H9 (cell line): Measurements from ENCODE around the gene PTPRN2. TPM values are rescaled to one million over a fixed set of nuclear protein-coding genes. Genes with fewer than 3 reads are reported as not detected.

Experiments
- DNase-seq: peaks from one replicate; pipeline ENCODE4 v3.0.0-alpha.2; 2017
- H2AFZ ChIP-seq: one replicate; pipeline ENCODE4 v1.6.1; 2013; ENCODE audit warnings: mild to moderate bottlenecking, low read length, control low read depth, moderate library complexity
- H2AK5ac ChIP-seq: 2 replicates; pipeline ENCODE4 v1.6.1; 2013; ENCODE audit warnings: low read length, control low read depth, mixed read lengths; ENCODE audit not compliant: insufficient read length
- H2BK120ac ChIP-seq: one replicate; pipeline ENCODE4 v1.6.1; 2013; ENCODE audit warnings: low read depth, mild to moderate bottlenecking, low read length, control low read depth, inconsistent platforms; ENCODE audit not compliant: poor library complexity, severe bottlenecking
- H2BK12ac ChIP-seq: 2 replicates; pipeline ENCODE4 v1.6.1; 2013; ENCODE audit warnings: low read length, control low read depth, mixed read lengths, low read depth; ENCODE audit not compliant: insufficient read length
- H2BK15ac ChIP-seq: 2 replicates; pipeline ENCODE4 v1.6.1; 2013; ENCODE audit warnings: low read depth, low read length, control low read depth
- H2BK20ac ChIP-seq: one replicate; pipeline ENCODE4 v1.6.1; 2013; ENCODE audit warnings: low read depth, mild to moderate bottlenecking, low read length, control low read depth, inconsistent platforms; ENCODE audit not compliant: poor library complexity, severe bottlenecking
- H2BK5ac ChIP-seq: 2 replicates; pipeline ENCODE4 v1.6.1; 2013; ENCODE audit warnings: low read length, control low read depth, mixed read lengths; ENCODE audit not compliant: insufficient read length
- H3K14ac ChIP-seq: 2 replicates; pipeline ENCODE4 v1.6.1; 2013; ENCODE audit warnings: low read length, control low read depth; ENCODE audit not compliant: insufficient read depth
- H3K18ac ChIP-seq: 2 replicates; pipeline ENCODE4 v1.6.1; 2013; ENCODE audit warnings: low read depth, mild to moderate bottlenecking, mixed read lengths, low read length, control low read depth; ENCODE audit not compliant: insufficient read length
- H3K23ac ChIP-seq: 2 replicates; pipeline ENCODE4 v1.6.1; 2013; ENCODE audit warnings: low read length, control low read depth, mixed read lengths, low read depth; ENCODE audit not compliant: insufficient read length
- H3K23me2 ChIP-seq: 2 replicates; pipeline ENCODE4 v1.6.1; 2013; ENCODE audit warnings: low read depth, mild to moderate bottlenecking, mixed read lengths, low read length, control low read depth; ENCODE audit not compliant: insufficient read length, poor library complexity, severe bottlenecking
- H3K27ac ChIP-seq: 2 replicates; pipeline ENCODE4 v1.5.1; 2013; ENCODE audit warnings: low read length, control low read depth, mixed read lengths, low read depth; ENCODE audit not compliant: insufficient read length
- H3K27me3 ChIP-seq: 2 replicates; pipeline ENCODE4 v1.6.1; 2013; ENCODE audit warnings: low read length, control low read depth, inconsistent platforms; ENCODE audit not compliant: insufficient read depth
- H3K4ac ChIP-seq: 2 replicates; pipeline ENCODE4 v1.6.1; 2013; ENCODE audit warnings: low read depth, mild to moderate bottlenecking, control low read depth, inconsistent platforms, low read length, moderate library complexity
- H3K4me1 ChIP-seq: 2 replicates; pipeline ENCODE4 v1.6.1; 2013; ENCODE audit warnings: low read length, control low read depth, inconsistent platforms; ENCODE audit not compliant: insufficient read depth
- H3K4me2 ChIP-seq: 2 replicates; pipeline ENCODE4 v1.6.1; 2013; ENCODE audit warnings: low read length, control low read depth, mixed read lengths; ENCODE audit not compliant: insufficient read length, insufficient read depth
- H3K56ac ChIP-seq: 2 replicates; pipeline ENCODE4 v1.6.1; 2013; ENCODE audit warnings: low read depth, mild to moderate bottlenecking, mixed read lengths, low read length, control low read depth; ENCODE audit not compliant: insufficient read length
- H3K79me1 ChIP-seq: 2 replicates; pipeline ENCODE4 v1.6.1; 2013; ENCODE audit warnings: low read depth, mild to moderate bottlenecking, moderate library complexity, low read length, control low read depth, inconsistent platforms; ENCODE audit not compliant: insufficient read depth, poor library complexity, severe bottlenecking
- H3K79me2 ChIP-seq: 2 replicates; pipeline ENCODE4 v1.6.1; 2013; ENCODE audit warnings: low read length, control low read depth, inconsistent platforms; ENCODE audit not compliant: insufficient read depth
- H3K9ac ChIP-seq: 2 replicates; pipeline ENCODE4 v1.6.1; 2013; ENCODE audit warnings: low read length, control low read depth, mixed read lengths; ENCODE audit not compliant: insufficient read length; ENCODE audit errors: extremely low read depth
- H3K9me3 ChIP-seq: one replicate; pipeline ENCODE4 v1.6.1; 2013; ENCODE audit warnings: low read depth, low read length, inconsistent platforms; ENCODE audit not compliant: control insufficient read depth
- H3T11ph ChIP-seq: one replicate; pipeline ENCODE4 v1.6.1; 2013; ENCODE audit warnings: mild to moderate bottlenecking, low read length, control low read depth, inconsistent platforms
- H4K20me1 ChIP-seq: one replicate; pipeline ENCODE4 v1.6.1; 2013; ENCODE audit not compliant: control insufficient read depth, insufficient read length, insufficient read depth
- H4K5ac ChIP-seq: 2 replicates; pipeline ENCODE4 v1.6.1; 2013; ENCODE audit warnings: low read depth, mild to moderate bottlenecking, mixed read lengths, low read length, control low read depth; ENCODE audit not compliant: insufficient read length
- H4K8ac ChIP-seq: replicated peaks from 2 replicates; pipeline ENCODE4 v1.6.1; 2013; ENCODE audit warnings: low read length, control low read depth, mixed read lengths, low read depth; ENCODE audit not compliant: insufficient read length
- H4K91ac ChIP-seq: 2 replicates; pipeline ENCODE4 v1.6.1; 2013; ENCODE audit warnings: low read depth, mild to moderate bottlenecking, moderate library complexity, mixed read lengths, low read length, control low read depth; ENCODE audit not compliant: insufficient read length
- H3K27ac Mint-ChIP-seq, 3 experiments: 2 replicates in 2 of 3; 3 replicates in 1 of 3; pipeline ENCODE4 v1.8.0; 2020 to 2021; ENCODE audit warnings: mixed read lengths in 3 of 3, mild to moderate bottlenecking in 1 of 3, moderate library complexity in 1 of 3
- H3K27me3 Mint-ChIP-seq: 2 replicates; pipeline ENCODE4 v1.8.0; 2021; ENCODE audit warnings: low read depth, mild to moderate bottlenecking, moderate library complexity, mixed read lengths
- H3K36me3 Mint-ChIP-seq, 3 experiments: 2 replicates in 2 of 3; 3 replicates in 1 of 3; pipeline ENCODE4 v1.8.0; 2020 to 2021; ENCODE audit warnings: low read depth in 3 of 3, mixed read lengths in 3 of 3; ENCODE audit not compliant: insufficient read depth in 1 of 3
- H3K4me1 Mint-ChIP-seq, 2 experiments: 2 replicates each; pipeline ENCODE4 v1.8.0; 2020; ENCODE audit warnings: mixed read lengths in 2 of 2
- H3K4me3 Mint-ChIP-seq, 2 experiments: 2 replicates in 1 of 2; 3 replicates in 1 of 2; pipeline ENCODE4 v1.8.0; 2020 to 2021; ENCODE audit warnings: mild to moderate bottlenecking in 2 of 2, mixed read lengths in 2 of 2, moderate library complexity in 1 of 2
- H3K9me3 Mint-ChIP-seq, 2 experiments: 2 replicates in 1 of 2; 3 replicates in 1 of 2; pipeline ENCODE4 v1.8.0; 2020; ENCODE audit warnings: mild to moderate bottlenecking in 2 of 2, mixed read lengths in 2 of 2, moderate library complexity in 1 of 2
- CTCF ChIP-seq: fragments of 200-600 bp; sonication (generic); conservative IDR thresholded peaks from 3 replicates; pipeline ENCODE4 v1.8.0; 2021; ENCODE audit warnings: antibody characterized with exemption, mild to moderate bottlenecking
- WGBS: extraction: QIAGEN DNeasy Blood & Tissue Kit; methylation state at CpG from one replicate; pipeline ENCODE4 v1.1.7; 2013; ENCODE audit warnings: missing lambda C conversion rate, low lambda C conversion rate, mixed read lengths; ENCODE audit not compliant: insufficient read length; ENCODE audit errors: extremely low coverage; 5-methylcytosine and 5-hydroxymethylcytosine counted together
- total RNA-seq: library from RNA; stranded (reverse); gene quantifications from 2 replicates; pipeline ENCODE4 v1.2.1, GENCODE V29; 2021

The PTPRN2 gene
- total RNA-seq, 1 experiment from 2014 or later, result 5.2 TPM

GRCh38 chr7:157846271-157846670 is 741.4 kb downstream of the PTPRN2 start:
- Histone ChIP-seq H3K27me3 (no peaks in the 10 kb centered on the region), H3K14ac (no peak overlapping the region), H2AFZ (no peak overlapping the region), H3K9me3 (no peaks in the 10 kb centered on the region), H3K18ac (no peak overlapping the region), H3K4me2 (no peak overlapping the region), H3K79me1 (no peaks in the 10 kb centered on the region), H4K8ac (no peak overlapping the region), H2BK5ac (no peak overlapping the region), H2BK20ac (no peak overlapping the region), H3K79me2 (no peaks in the 10 kb centered on the region), H2BK15ac (no peak overlapping the region), H3K27ac (no peak overlapping the region), H3T11ph (no peak overlapping the region), H2BK12ac (no peak overlapping the region), H3K23me2 (no peaks in the 10 kb centered on the region), H3K4ac (no peak overlapping the region), H2BK120ac (no peak overlapping the region), H3K9ac (no peak overlapping the region), H3K4me1 (peaks cover 4% of the 10 kb centered on the region; the same call in 1 of the 2 replicates), H2AK5ac (no peak overlapping the region), H4K5ac (no peak overlapping the region), H4K20me1 (no peaks in the 10 kb centered on the region), H3K23ac (no peak overlapping the region), H4K91ac (no peak overlapping the region), H3K56ac (no peak overlapping the region)
- Mint-ChIP-seq H3K27ac (no peak overlapping the region), H3K36me3 (no peaks in the 10 kb centered on the region), H3K4me3 (no peak overlapping the region), H3K27me3 (peaks cover 7% of the 10 kb centered on the region), H3K4me1 (peaks cover 33% of the 10 kb centered on the region in 2 experiments), H3K9me3 (no peaks in the 10 kb centered on the region)
- WGBS, result no CpG with 5 or more reads among the region's 11 CpGs
- TF ChIP-seq CTCF, result no peak
- DNase-seq, result no peak
